Ovary (tissue), 3 donors: Measurements from ENCODE around the gene SYNM.

Experiments used
- CTCF ChIP-seq, 3 donors: fragments of 450-650 bp in 2 of 3; fragments of 200-600 bp in 1 of 3; IDR thresholded peaks; one replicate each; pipeline versions ENCODE4 v1.5.1 to v1.8.0; 2016 to 2022; ENCODE audit warnings: antibody characterized with exemption in 3 of 3, mild to moderate bottlenecking in 1 of 3
- EP300 ChIP-seq: sonication (generic); formaldehyde crosslinking; IDR thresholded peaks from one replicate; pipeline ENCODE4 v1.6.1; 2017; ENCODE audit warnings: antibody characterized with exemption
- donor health status: DM: no; HTN: no; CAD: no.

- TF ChIP-seq EP300 (no peak), CTCF (IDR thresholded peaks at IDR 0.05) (no peak)
Measured at GRCh38 chr15:99137111-99137546, 32.2 kb downstream of the SYNM start.
